NB4 (cell line): ENCODE results near the gene LYPD1.

ENCODE experiments used
- DNase-seq: peaks from one replicate; pipeline ENCODE4 v3.0.0; 2010; ENCODE audit warnings: low read depth
- H3K4me3 ChIP-seq: one replicate; pipeline ENCODE4 v1.5.1; 2011; ENCODE audit warnings: mild to moderate bottlenecking, low read depth, low read length, moderate library complexity
- MYC ChIP-seq: IDR thresholded peaks from 2 replicates; pipeline ENCODE4 v1.6.1; 2011; ENCODE audit warnings: low read depth, low read length
- POLR2A ChIP-seq: IDR thresholded peaks from 2 replicates; pipeline ENCODE4 v1.6.1; 2011; ENCODE audit warnings: mild to moderate bottlenecking; ENCODE audit not compliant: insufficient read length; ENCODE audit errors: extremely low read depth
- TF ChIP-seq, protein P1 (sequence below): IDR thresholded peaks from 2 replicates; pipeline ENCODE4 v1.6.1; 2011; ENCODE audit warnings: low read depth, low read length
- TF ChIP-seq, protein P2 (sequence below): IDR thresholded peaks from one replicate; pipeline ENCODE4 v1.5.1; 2012; ENCODE audit warnings: low read depth, low read length

Gene LYPD1

DNA sequence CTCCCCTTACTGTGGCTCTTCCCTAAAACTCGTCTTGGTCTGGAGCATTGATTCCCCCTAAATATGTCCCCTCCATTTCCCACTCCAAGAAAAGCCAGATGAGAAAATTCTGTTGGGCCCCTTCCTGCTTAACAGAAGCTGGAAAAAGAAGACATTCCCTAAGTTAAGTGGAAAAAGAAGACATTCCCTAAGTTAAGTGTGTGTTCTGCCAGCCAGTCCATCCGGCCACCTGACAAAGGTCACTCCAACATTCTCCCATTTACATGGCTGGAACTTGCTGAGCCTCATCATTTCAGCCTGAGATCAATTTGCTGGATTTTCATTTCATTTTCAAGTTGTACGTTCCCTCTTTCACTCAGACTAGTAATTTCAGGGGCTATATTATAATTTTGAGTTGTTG is 52.0 kb downstream of the LYPD1 start:
- no peak overlapping the region for H3K4me3 ChIP-seq
- DNase-seq, result no peak
- TF ChIP-seq, protein P1, sequence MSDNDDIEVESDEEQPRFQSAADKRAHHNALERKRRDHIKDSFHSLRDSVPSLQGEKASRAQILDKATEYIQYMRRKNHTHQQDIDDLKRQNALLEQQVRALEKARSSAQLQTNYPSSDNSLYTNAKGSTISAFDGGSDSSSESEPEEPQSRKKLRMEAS, result no peak
- no peak for TF ChIP-seq MYC
- TF ChIP-seq POLR2A, result no peak
- TF ChIP-seq, protein P2, sequence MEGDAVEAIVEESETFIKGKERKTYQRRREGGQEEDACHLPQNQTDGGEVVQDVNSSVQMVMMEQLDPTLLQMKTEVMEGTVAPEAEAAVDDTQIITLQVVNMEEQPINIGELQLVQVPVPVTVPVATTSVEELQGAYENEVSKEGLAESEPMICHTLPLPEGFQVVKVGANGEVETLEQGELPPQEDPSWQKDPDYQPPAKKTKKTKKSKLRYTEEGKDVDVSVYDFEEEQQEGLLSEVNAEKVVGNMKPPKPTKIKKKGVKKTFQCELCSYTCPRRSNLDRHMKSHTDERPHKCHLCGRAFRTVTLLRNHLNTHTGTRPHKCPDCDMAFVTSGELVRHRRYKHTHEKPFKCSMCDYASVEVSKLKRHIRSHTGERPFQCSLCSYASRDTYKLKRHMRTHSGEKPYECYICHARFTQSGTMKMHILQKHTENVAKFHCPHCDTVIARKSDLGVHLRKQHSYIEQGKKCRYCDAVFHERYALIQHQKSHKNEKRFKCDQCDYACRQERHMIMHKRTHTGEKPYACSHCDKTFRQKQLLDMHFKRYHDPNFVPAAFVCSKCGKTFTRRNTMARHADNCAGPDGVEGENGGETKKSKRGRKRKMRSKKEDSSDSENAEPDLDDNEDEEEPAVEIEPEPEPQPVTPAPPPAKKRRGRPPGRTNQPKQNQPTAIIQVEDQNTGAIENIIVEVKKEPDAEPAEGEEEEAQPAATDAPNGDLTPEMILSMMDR, result no peak

DNA sequence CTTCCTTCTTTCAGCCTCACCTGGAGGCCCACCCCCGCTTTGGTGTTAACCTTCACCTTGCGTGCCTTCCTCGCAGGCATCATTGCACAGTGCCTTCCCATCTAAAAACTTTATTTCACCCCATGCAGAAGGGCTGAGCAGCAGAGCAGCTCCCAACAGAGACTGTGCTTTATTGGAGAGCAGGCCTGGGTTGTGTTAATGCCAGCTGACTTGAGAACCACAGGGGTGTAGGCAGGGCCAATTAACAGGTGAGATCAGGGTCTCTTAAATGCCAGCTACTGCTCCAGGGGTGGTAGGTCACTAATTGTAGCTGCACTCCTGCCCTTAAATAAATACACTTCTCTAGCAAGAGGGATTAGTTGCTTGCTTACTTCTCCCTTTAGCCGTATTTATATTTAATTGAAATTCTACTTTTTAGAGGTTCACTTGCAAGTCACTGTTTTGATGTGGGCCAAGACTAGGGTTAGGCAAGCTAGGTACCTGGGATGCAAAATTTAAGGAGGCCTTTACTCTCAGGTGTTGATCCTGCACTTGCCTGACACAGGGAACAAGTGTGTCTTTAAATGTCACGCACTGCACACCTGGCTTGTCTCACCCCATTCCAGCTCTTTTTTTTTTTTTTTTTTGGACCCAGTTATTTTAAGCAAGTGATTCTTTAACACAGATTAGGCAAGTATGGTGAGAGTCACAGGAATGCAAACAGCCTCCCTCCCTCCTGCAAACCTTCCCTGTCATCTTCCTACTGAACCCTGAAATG is 54.5 kb downstream of the LYPD1 start:
- TF ChIP-seq, protein P2, result no peak
- no peak for TF ChIP-seq MYC
- TF ChIP-seq, protein P1, result no peak
- TF ChIP-seq POLR2A, result no peak
- no peak overlapping the region for H3K4me3 ChIP-seq
- DNase-seq, result no peak

DNA sequence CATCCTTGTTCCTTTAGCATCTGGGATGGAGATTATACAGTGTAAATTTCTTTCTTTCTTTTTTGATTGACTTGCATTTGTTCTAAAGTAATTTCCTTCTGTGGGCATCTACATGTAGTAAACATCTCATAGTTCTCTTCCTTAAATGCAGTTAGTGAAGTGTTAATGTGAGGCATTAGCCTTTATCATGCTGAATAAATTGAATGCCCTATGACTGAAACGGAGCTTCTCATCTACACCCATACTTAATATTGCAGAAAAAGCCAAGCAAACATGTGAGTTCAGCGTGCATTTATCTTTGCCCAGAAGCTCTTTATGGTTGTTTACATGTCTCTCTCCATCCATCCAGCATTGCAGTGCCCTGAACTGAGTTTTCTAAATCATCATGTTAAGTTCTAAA is 58.3 kb downstream of the LYPD1 start:
- no peak for TF ChIP-seq POLR2A
- TF ChIP-seq, protein P2, result no peak
- TF ChIP-seq MYC, result no peak
- TF ChIP-seq, protein P1, result no peak
- no peak for DNase-seq
- no peak overlapping the region for H3K4me3 ChIP-seq

DNA sequence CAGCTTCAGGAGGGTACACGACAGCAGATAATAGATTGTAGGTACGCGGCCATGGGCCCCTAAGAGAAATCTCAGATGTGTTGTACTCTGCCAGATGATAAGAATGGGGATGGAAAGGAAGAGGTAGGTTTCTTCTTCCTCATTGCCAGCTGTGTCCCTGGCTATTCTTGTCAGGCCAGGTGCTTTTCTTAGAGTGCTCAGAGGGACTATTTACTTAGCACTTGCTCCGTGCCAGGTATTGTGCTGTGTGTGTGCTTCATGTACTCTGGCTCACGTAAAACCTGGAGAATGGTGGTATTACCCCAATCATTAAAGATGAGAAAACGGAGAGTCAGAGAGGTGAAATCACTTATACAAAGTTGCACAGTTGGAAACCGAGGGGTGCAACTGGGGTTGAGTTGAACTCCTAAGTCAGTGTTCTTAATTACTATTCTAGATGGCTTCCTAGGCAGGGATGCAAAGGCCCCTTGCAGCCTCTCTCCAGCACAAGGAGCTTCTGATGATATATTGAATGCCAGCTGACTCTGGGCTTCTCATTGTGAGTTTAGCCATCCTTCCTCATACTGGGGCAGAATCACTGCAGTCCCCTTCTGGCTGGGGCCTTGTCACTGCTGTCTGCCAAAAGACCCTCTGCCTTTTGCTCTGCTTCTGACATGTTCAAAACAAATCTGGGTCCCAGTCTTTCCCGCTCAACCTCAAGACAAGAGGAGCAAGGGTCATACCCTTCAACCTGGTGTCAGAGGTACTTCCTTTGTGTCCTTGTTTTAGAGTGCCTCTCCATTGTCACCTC is 60.7 kb downstream of the LYPD1 start:
- TF ChIP-seq POLR2A (no peak), MYC (no peak)
- TF ChIP-seq, protein P1, result no peak
- TF ChIP-seq, protein P2, result no peak
- H3K4me3 ChIP-seq, result no peak overlapping the region
- DNase-seq, result no peak

DNA sequence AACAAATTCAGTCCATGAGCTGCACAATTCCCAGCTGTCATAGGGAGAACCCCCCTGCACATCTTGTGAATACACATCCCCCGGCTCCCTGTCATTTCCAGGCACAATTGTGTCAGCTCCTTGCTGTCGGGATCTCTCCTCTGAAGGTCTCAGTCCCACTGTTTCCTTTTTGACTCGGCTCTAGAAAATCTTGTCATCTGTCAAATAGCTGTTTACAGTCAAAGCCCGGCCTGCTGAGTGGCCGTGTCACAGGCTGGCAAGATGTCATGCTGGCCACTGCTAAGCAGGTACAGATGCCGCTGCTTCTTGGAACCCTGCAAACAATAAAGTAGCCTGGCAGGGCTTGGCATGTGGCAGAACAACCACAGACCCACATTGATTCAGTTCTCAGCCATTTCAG is 61.7 kb downstream of the LYPD1 start:
- no peak for DNase-seq
- no peak overlapping the region for H3K4me3 ChIP-seq
- TF ChIP-seq, protein P1, result no peak
- no peak for TF ChIP-seq MYC
- no peak for TF ChIP-seq POLR2A
- TF ChIP-seq, protein P2, result no peak
